ENCODE measurements around the gene CALD1.

Gene CALD1

DNA sequence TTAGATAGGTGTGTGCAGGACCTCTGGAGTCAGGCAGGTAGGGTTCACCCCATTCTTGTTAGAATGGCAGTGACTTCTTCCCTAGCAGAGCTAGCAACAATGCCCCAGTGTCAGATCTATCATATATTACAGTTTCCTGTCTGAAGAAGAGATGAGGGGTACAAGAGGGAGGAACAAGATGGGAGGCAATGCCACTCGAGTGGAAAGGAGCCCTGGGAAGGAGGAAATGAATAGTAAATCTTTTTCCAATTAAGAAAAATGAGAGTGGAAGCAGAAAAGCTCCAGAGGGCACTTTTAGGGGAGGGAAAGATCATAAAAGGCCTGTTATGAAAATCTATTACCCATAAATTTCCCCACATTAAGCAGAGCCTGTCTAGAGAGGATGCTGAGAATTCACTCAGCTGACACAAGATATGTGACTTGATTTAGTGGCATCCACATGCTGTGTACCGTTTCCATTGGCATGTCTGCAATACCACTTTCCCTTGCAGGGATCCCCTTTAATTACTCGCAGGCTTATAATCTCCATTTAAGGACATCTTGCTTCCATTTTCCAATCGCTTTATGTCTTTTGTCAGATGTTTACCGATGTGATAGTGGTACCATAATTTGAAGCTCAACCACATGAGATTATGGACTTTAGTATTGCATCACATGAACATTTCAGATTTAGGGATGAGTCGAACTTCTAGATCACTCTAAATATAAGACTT is 136.9 kb downstream of the CALD1 start:
- TF ChIP-seq CTCF (IDR thresholded peaks at IDR 0.05; ENCODE audit: borderline replicate concordance, insufficient read depth, low read depth, low read length), result no peak
- no peak overlapping the region for H3K4me3 ChIP-seq (ENCODE audit: low read depth, low read length)

DNA sequence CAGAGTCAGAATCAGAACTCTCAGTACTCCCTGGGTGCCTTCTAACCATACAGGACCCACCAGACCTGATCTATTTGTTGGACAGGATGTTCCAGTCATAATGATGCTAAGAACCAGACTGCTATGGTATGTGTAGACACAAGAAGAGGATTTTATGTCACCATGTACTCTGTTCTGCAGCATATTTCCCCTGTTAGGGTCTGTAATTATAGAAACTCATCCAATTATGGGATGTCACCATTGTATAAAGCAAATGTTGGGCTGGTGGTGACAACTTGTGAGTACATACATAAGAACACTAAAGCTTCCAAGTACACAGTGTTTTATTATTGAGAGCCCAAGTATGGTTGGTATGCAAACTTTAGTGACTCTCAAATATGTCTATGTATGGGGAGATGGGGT is 139.8 kb downstream of the CALD1 start:
- no peak for TF ChIP-seq CTCF (IDR thresholded peaks at IDR 0.05; ENCODE audit: borderline replicate concordance, insufficient read depth, low read depth, low read length)
- no peak overlapping the region for H3K4me3 ChIP-seq (ENCODE audit: low read depth, low read length)

GRCh38 chr7:134920026-134920753 is 140.8 kb downstream of the CALD1 start:
- TF ChIP-seq CTCF (IDR thresholded peaks at IDR 0.05; ENCODE audit: borderline replicate concordance, insufficient read depth, low read depth, low read length), result no peak
- H3K4me3 ChIP-seq (ENCODE audit: low read depth, low read length), result no peak overlapping the region

GRCh38 chr7:134922720-134923704 is 143.6 kb downstream of the CALD1 start:
- no peak for TF ChIP-seq CTCF (IDR thresholded peaks at IDR 0.05; ENCODE audit: borderline replicate concordance, insufficient read depth, low read depth, low read length)
- H3K4me3 ChIP-seq (ENCODE audit: low read depth, low read length), result no peak overlapping the region

DNA sequence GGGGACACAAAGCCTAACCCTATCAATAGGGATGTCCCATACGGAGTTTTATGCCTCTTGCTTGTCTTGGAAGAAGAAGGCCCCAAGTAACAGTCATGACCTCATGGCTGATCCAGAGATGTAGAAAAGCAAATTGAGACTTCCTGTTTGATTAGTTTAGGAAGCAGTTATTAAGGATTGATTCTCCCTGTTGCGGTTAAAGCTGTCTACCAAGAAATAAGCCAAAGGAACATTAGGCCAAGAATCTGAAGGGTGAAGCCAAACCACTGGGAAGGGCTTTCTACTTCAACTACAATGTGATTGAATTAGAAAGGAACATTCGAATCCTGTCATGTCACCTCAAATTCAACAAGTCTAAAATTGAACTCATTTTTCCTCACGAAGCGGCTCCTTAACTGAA is 146.3 kb downstream of the CALD1 start:
- H3K4me3 ChIP-seq (ENCODE audit: low read depth, low read length), result no peak overlapping the region
- TF ChIP-seq CTCF (IDR thresholded peaks at IDR 0.05; ENCODE audit: borderline replicate concordance, insufficient read depth, low read depth, low read length), result no peak

- no peak for TF ChIP-seq CTCF (IDR thresholded peaks at IDR 0.05; ENCODE audit: borderline replicate concordance, insufficient read depth, low read depth, low read length)
- no peak overlapping the region for H3K4me3 ChIP-seq (ENCODE audit: low read depth, low read length)
These were observed 147.0 kb downstream of the CALD1 start for GRCh38 chr7:134926396-134926795.
